Motor neuron (in vitro differentiated cells): ENCODE results near the gene STAU1. TPM values are rescaled to one million over a fixed set of nuclear protein-coding genes. Genes with fewer than 3 reads are reported as not detected.
A peak's percentile ranks its signal among the peaks of the same experiment; 100 is the strongest.
"Not testable (repeated sequence)": the region's sequence is repeated elsewhere in the genome, so short reads cannot be mapped to it uniquely, and the experiment has no call there.

ENCODE experiments used
- ATAC-seq, 8 experiments: fragments of 200-7000 bp; cut with Tn5 transposase; replicated peaks in 6 of 8; 2 replicates each; pipeline ENCODE4 v1.8.0; 2021; ENCODE audit warnings: mild to moderate bottlenecking in 8 of 8, moderate library complexity in 8 of 8
- H3K27ac ChIP-seq, 2 donors: fragments of 250-450 bp; sonication (Bioruptor Pico); 2 replicates each; pipeline ENCODE4 v1.9.0; 2021; ENCODE audit warnings: antibody characterized with exemption in 2 of 2, mild to moderate bottlenecking in 2 of 2, moderate library complexity in 1 of 2
- H3K4me1 ChIP-seq, 2 donors: fragments of 250-450 bp; sonication (Bioruptor Pico); replicated peaks in 1 of 2; 2 replicates each; pipeline ENCODE4 v1.6.1; 2021; ENCODE audit warnings: antibody characterized with exemption in 2 of 2, mild to moderate bottlenecking in 2 of 2, moderate library complexity in 1 of 2
- H3K4me3 ChIP-seq, 5 donors: fragments of 250-450 bp; sonication (Bioruptor Pico); 2 replicates each; pipeline ENCODE4 v1.9.0; 2021; ENCODE audit warnings: antibody characterized with exemption in 5 of 5, mild to moderate bottlenecking in 5 of 5, moderate library complexity in 4 of 5
- WGBS, 10 experiments: fragments of 450-650 bp; shearing (Covaris generic); methylation state at CpG; one replicate each; pipeline ENCODE4 v1.0.0; 2022; 5-methylcytosine and 5-hydroxymethylcytosine counted together
- in situ Hi-C, 9 experiments: fragments of 400-800 bp; cut with MboI; loops; one replicate each; pipeline ENCODE4 v1.15.0; 2021; ENCODE audit warnings: low sequenced_read_pairs in 9 of 9, low pct_unique_long_range_greater_than_20kb in 2 of 9; ENCODE audit not compliant: unreplicated experiment in 9 of 9
- total RNA-seq, 8 experiments: library from RNA; unstranded; fragments of 300-600 nt; gene quantifications; 2 replicates each; pipeline versions ENCODE4 v1.2.3 to v1.2.4, GENCODE V29; 2022

Gene STAU1
- total RNA-seq, 8 experiments from 2014 or later: 37.4 to 84.7 (median 61.5) TPM

DNA sequence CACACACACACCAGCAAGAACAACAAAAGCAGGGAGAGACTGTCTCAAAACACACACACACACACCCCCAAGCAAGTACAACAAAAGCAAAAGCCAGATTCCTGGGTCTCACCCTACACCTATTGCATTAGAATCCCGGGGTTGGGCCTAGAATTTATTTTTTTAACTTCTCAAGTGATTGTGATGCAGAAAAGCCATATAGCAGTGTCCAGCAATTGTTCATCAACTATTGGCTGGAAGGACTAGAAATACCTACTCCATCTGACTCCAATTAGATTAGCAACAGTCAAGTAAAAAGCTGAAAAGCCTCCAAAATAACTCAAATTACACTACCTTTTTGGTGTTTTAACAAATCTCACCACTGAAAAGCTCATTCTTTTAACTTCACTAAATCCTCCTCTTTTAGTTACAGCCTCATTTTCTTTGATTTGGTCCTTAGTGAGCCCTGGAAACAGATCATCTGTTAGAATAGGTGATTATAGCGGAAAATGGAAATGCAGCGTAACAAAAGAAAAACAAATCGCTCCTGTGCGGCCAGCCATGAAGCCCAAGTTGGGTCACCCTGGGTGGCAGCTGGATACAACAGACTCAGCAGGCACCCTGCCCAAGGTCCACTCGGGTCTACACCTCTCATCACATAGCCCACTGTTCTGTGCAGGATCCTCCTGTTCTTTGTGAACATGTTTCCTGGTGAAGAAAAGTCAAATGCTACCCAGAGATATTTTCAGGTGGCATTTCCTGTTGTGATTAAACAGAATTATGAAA lies 38.7 kb downstream of the STAU1 start:
- Histone ChIP-seq H3K27ac (no peak overlapping the region), H3K4me1 (no peaks in the 10 kb centered on the region), H3K4me3 (no peak overlapping the region)
- ATAC-seq: no peak
- WGBS, 10 experiments: 64 to 87% (median 83%) methylated on average over 1 to 6 of the region's 6 CpGs; no CpG with 5 or more reads in 4 of the 10 experiments
- in situ Hi-C loops: no loop called here

- 89 to 100% (median 100%) methylated on average over 1 to 5 of the region's 5 CpGs; no CpG with 5 or more reads in 4 of the 10 experiments for WGBS, 10 experiments
These were observed 39.5 kb downstream of the STAU1 start for GRCh38 chr20:49148601-49149000.

GRCh38 chr20:49147296-49147695 lies 40.8 kb downstream of the STAU1 start:
- no peaks in the 10 kb centered on the region for H3K4me1 ChIP-seq
- 40 to 100% (median 91%) methylated on average over 2 to 6 of the region's 8 CpGs; no CpG with 5 or more reads in 2 of the 10 experiments for WGBS, 10 experiments
- peak in 1 of 8 experiments; percentile 26 for ATAC-seq
- H3K27ac ChIP-seq: no peak overlapping the region
- in situ Hi-C loops: no loop called here
- no peak overlapping the region for H3K4me3 ChIP-seq

More at GRCh38 chr20:49148601-49149000, 39.5 kb downstream of the STAU1 start:
- in situ Hi-C loops: no loop called here
- Histone ChIP-seq H3K27ac (no peak overlapping the region), H3K4me1 (no peaks in the 10 kb centered on the region), H3K4me3 (no peak overlapping the region)
- no peak for ATAC-seq

- 52 to 100% (median 100%) methylated on average over 1 to 4 of the region's 5 CpGs; no CpG with 5 or more reads in 1 of the 10 experiments for WGBS, 10 experiments
- Histone ChIP-seq H3K4me1 (no peaks in the 10 kb centered on the region), H3K4me3 (no peak overlapping the region), H3K27ac (no peak overlapping the region)
- in situ Hi-C loops: no loop called here
- ATAC-seq: peak in 3 of 8 experiments; percentile 66 to 75 (median 75)
These were observed 41.5 kb downstream of the STAU1 start for GRCh38 chr20:49146442-49147225.

DNA sequence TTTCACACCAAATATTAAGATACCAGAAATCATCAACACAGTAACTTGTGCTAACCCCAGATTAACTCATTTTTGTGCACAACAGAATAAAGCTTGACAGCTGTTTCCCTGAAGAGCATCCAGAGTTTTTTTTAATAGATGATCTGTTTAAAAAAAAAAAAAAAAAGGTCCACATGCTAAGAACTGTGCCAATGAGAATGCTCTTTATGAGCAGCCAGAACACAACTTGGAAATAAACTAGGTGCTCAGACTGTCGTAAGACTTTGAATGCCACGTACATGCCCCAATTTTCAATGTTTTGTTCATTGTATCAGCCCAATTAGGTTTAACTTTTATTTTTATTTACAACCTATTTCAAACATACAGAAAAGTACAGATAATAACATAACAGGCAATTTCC lies 47.3 kb downstream of the STAU1 start:
- WGBS, 10 experiments: 41 to 100% (median 85%) methylated on average over 1 to 2 of the region's 2 CpGs; no CpG with 5 or more reads in 3 of the 10 experiments
- H3K4me3 ChIP-seq: no peak overlapping the region
- no peak for ATAC-seq
- no peak overlapping the region for H3K27ac ChIP-seq
- in situ Hi-C loops: no loop called here
- no peaks in the 10 kb centered on the region for H3K4me1 ChIP-seq

DNA sequence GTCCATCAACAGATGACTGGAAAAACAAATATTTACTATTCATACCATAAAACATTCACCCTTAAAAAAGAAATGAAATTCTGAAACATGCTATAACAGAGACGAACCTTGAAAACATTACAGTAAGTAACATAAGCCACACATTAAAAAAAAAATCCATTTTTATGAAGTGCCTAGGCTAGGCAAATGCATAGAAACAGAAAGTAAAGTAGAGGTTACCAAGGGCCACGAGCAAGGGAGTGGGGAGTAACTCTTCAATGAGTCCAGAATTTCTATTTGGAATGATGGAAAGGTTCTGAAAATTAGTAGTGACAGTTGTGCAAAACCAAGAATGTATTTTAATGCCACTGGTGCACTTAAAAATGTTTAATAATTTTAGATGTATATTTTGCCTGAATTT lies 47.7 kb downstream of the STAU1 start:
- H3K4me1 ChIP-seq: no peaks in the 10 kb centered on the region
- 0 to 100% (median 84%) methylated on average over 1 to 2 of the region's 2 CpGs; no CpG with 5 or more reads in 1 of the 10 experiments for WGBS, 10 experiments
- no peak overlapping the region for H3K27ac ChIP-seq
- no peak overlapping the region for H3K4me3 ChIP-seq
- ATAC-seq: peak in 3 of 8 experiments; percentile 45 to 71 (median 58)
- in situ Hi-C loops: no loop called here

DNA sequence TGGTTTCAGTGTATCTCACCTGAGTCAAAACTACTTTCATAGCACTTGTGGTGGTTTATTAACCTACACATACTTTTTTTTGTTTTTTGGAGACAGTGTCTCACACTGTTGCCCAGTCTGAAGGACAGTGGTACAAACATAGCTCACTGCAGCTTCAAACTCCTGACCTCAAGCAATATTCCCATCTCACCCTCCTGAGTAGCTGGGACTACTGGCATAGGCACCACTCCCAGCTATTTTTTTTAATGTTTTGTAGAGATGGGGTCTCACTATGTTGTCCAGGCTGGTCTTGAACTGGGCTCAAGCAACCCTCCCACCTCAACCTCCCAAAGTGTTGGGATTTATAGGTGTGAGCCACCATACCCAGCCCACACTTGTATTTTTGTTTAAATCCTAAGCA lies 49.7 kb downstream of the STAU1 start:
- in situ Hi-C loops: loop anchor here in 1 of 9 experiments (10.0 kb wide), 1 partner anchor 76 kb away; the partner anchor contains the start of gene DDX27

GRCh38 chr20:49136817-49137571 lies 51.1 kb downstream of the STAU1 start:
- 61 to 100% (median 88%) methylated on average over 1 to 10 of the region's 15 CpGs for WGBS, 10 experiments
- Histone ChIP-seq H3K4me3 (no peak overlapping the region), H3K4me1 (peaks cover 0 to 3% of the 10 kb centered on the region in 2 donors), H3K27ac (no peak overlapping the region)
- ATAC-seq: no peak
- in situ Hi-C loops: loop anchor here in 1 of 9 experiments (10.0 kb wide), 1 partner anchor 78 kb away; the partner anchor contains the start of gene DDX27

More for the DNA sequence above, 49.7 kb downstream of the STAU1 start:
- Histone ChIP-seq H3K4me3 (no peak overlapping the region), H3K4me1 (no peaks in the 10 kb centered on the region), H3K27ac (no peak overlapping the region)
- no peak for ATAC-seq

DNA sequence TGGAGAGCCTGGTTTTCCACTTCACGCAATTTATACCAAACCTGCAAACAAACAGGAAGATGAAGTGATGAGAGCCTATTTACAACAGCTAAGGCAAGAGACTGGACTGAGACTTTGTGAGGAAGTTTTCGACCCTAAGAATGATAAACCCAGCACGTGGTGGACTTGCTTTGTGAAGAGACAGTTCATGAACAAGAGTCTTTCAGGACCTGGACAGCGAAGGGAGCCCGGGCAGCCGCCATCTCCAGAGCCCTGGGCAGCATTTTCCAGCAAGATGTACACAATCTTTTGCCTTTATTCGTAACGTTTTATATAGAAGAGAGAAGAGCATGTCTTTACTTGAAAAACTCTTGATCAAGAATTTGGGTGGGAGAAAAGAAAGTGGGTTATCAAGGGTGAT lies 53.3 kb downstream of the STAU1 start:
- not testable (repeated sequence) for ATAC-seq, H3K4me1 ChIP-seq, H3K4me3 ChIP-seq, H3K27ac ChIP-seq
- in situ Hi-C loops: loop anchor here in 2 of 9 experiments (5.0 to 10.0 kb wide), 2 partner anchors 73 to 80 kb away; partner anchors contain the start of gene DDX27 (in 1 of the 2)
- 53 to 96% (median 90%) methylated on average over 1 to 8 of the region's 8 CpGs for WGBS, 10 experiments

- Histone ChIP-seq H3K4me1 (peaks cover 0 to 3% of the 10 kb centered on the region in 2 donors), H3K27ac (no peak overlapping the region), H3K4me3 (no peak overlapping the region)
- ATAC-seq: no peak
- WGBS, 10 experiments: 20 to 88% (median 80%) methylated on average over 1 to 2 of the region's 3 CpGs; no CpG with 5 or more reads in 5 of the 10 experiments
- in situ Hi-C loops: loop anchor here in 2 of 9 experiments (5.0 to 10.0 kb wide), 2 partner anchors 74 to 81 kb away; partner anchors contain the start of gene DDX27 (in 1 of the 2)
These were observed 54.6 kb downstream of the STAU1 start for GRCh38 chr20:49133571-49133970.

GRCh38 chr20:49132995-49133478 lies 55.1 kb downstream of the STAU1 start:
- Histone ChIP-seq H3K4me3 (no peak overlapping the region), H3K27ac (no peak overlapping the region), H3K4me1 (peaks cover 0 to 3% of the 10 kb centered on the region in 2 donors)
- in situ Hi-C loops: loop anchor here in 2 of 9 experiments (5.0 to 10.0 kb wide), 2 partner anchors 74 to 82 kb away; partner anchors contain the start of gene DDX27 (in 1 of the 2)
- peak in 6 of 8 experiments; percentile 38 to 90 (median 74) for ATAC-seq
- 7 to 100% (median 33%) methylated on average over 1 to 5 of the region's 5 CpGs; no CpG with 5 or more reads in 1 of the 10 experiments for WGBS, 10 experiments

GRCh38 chr20:49123982-49124381 lies 64.2 kb downstream of the STAU1 start:
- in situ Hi-C loops: no loop called here
- Histone ChIP-seq H3K4me3 (no peak overlapping the region), H3K4me1 (no peaks in the 10 kb centered on the region), H3K27ac (no peak overlapping the region)
- 96 to 100% methylated on average over 2 to 5 of the region's 10 CpGs; no CpG with 5 or more reads in 8 of the 10 experiments for WGBS, 10 experiments
- no peak for ATAC-seq
